WTC11 (cell line): ENCODE data around the gene XDH.

Experiments used
- MXD4 ChIP-seq: fragments of 250-450 bp; sonication (Bioruptor Pico); IDR thresholded peaks from 2 replicates; pipeline ENCODE4 v1.8.0; 2021; ENCODE audit warnings: mild to moderate bottlenecking, moderate library complexity, borderline replicate concordance
- PRRX2 ChIP-seq: fragments of 250-450 bp; sonication (Bioruptor Pico); IDR thresholded peaks from 2 replicates; pipeline ENCODE4 v1.8.0; 2021; ENCODE audit warnings: mild to moderate bottlenecking
- SMAD3 ChIP-seq: sonication (generic); formaldehyde crosslinking; IDR thresholded peaks from 2 replicates; pipeline ENCODE4 v1.8.0; 2022; ENCODE audit warnings: missing genetic modification reagents, mild to moderate bottlenecking, borderline replicate concordance
- ZBTB21 ChIP-seq: sonication (generic); formaldehyde crosslinking; IDR thresholded peaks from 2 replicates; pipeline ENCODE4 v1.8.1; 2023; ENCODE audit warnings: mild to moderate bottlenecking, missing genetic modification reagents, borderline replicate concordance
- ZNF317 ChIP-seq: sonication (generic); formaldehyde crosslinking; IDR thresholded peaks from 2 replicates; pipeline ENCODE4 v1.8.1; 2023; ENCODE audit warnings: low read depth, mild to moderate bottlenecking, moderate library complexity, missing genetic modification reagents, borderline replicate concordance
- TF ChIP-seq, protein P1 (sequence below): fragments of 200-600 bp; IDR thresholded peaks from 2 replicates; pipeline ENCODE4 v1.8.0; 2022; ENCODE audit warnings: antibody characterized with exemption
- TF ChIP-seq, protein P2 (sequence below): sonication (generic); formaldehyde crosslinking; IDR thresholded peaks from 2 replicates; pipeline ENCODE4 v1.8.0; 2022; ENCODE audit warnings: mild to moderate bottlenecking, missing genetic modification reagents
- TF ChIP-seq, protein P3 (sequence below): sonication (generic); formaldehyde crosslinking; IDR thresholded peaks from 2 replicates; pipeline ENCODE4 v1.8.1; 2023; ENCODE audit warnings: mild to moderate bottlenecking, moderate library complexity, missing genetic modification reagents
- TF ChIP-seq, protein P4 (sequence below): fragments of 250-450 bp; sonication (Bioruptor Pico); IDR thresholded peaks from 2 replicates; pipeline ENCODE4 v1.9.0; 2021; ENCODE audit warnings: mild to moderate bottlenecking

DNA sequence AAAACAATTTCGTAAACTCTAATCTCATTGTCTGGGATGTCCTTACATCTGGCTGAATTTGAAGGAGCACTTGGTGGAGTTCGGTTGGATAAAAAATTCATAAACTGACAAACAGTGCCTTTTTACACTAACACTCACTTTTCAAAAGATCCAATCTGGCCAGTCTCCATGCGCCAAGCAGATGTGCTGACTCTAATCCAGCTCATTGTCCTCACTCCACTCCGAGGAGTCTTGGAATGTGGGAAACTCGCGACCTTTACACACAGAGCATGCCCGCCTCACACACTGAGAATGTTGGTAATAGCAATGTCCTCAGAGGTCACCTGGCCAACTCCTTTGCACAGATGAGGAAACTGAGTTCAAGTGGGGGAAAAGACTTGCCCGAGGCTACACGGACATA, 66.8 kb downstream of the XDH start:
- TF ChIP-seq, protein P1, sequence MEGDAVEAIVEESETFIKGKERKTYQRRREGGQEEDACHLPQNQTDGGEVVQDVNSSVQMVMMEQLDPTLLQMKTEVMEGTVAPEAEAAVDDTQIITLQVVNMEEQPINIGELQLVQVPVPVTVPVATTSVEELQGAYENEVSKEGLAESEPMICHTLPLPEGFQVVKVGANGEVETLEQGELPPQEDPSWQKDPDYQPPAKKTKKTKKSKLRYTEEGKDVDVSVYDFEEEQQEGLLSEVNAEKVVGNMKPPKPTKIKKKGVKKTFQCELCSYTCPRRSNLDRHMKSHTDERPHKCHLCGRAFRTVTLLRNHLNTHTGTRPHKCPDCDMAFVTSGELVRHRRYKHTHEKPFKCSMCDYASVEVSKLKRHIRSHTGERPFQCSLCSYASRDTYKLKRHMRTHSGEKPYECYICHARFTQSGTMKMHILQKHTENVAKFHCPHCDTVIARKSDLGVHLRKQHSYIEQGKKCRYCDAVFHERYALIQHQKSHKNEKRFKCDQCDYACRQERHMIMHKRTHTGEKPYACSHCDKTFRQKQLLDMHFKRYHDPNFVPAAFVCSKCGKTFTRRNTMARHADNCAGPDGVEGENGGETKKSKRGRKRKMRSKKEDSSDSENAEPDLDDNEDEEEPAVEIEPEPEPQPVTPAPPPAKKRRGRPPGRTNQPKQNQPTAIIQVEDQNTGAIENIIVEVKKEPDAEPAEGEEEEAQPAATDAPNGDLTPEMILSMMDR: no peak
- TF ChIP-seq, protein P2, sequence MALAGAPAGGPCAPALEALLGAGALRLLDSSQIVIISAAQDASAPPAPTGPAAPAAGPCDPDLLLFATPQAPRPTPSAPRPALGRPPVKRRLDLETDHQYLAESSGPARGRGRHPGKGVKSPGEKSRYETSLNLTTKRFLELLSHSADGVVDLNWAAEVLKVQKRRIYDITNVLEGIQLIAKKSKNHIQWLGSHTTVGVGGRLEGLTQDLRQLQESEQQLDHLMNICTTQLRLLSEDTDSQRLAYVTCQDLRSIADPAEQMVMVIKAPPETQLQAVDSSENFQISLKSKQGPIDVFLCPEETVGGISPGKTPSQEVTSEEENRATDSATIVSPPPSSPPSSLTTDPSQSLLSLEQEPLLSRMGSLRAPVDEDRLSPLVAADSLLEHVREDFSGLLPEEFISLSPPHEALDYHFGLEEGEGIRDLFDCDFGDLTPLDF (CRISPR knock-in tag): no peak
- no peak for TF ChIP-seq SMAD3
- no peak for TF ChIP-seq ZBTB21 (CRISPR knock-in tag)
- TF ChIP-seq PRRX2 (CRISPR knock-in tag): no peak
- no peak for TF ChIP-seq ZNF317
- TF ChIP-seq MXD4 (CRISPR knock-in tag): no peak
- TF ChIP-seq, protein P3, sequence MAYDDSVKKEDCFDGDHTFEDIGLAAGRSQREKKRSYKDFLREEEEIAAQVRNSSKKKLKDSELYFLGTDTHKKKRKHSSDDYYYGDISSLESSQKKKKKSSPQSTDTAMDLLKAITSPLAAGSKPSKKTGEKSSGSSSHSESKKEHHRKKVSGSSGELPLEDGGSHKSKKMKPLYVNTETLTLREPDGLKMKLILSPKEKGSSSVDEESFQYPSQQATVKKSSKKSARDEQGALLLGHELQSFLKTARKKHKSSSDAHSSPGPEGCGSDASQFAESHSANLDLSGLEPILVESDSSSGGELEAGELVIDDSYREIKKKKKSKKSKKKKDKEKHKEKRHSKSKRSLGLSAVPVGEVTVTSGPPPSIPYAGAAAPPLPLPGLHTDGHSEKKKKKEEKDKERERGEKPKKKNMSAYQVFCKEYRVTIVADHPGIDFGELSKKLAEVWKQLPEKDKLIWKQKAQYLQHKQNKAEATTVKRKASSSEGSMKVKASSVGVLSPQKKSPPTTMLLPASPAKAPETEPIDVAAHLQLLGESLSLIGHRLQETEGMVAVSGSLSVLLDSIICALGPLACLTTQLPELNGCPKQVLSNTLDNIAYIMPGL: no peak
- TF ChIP-seq, protein P4, sequence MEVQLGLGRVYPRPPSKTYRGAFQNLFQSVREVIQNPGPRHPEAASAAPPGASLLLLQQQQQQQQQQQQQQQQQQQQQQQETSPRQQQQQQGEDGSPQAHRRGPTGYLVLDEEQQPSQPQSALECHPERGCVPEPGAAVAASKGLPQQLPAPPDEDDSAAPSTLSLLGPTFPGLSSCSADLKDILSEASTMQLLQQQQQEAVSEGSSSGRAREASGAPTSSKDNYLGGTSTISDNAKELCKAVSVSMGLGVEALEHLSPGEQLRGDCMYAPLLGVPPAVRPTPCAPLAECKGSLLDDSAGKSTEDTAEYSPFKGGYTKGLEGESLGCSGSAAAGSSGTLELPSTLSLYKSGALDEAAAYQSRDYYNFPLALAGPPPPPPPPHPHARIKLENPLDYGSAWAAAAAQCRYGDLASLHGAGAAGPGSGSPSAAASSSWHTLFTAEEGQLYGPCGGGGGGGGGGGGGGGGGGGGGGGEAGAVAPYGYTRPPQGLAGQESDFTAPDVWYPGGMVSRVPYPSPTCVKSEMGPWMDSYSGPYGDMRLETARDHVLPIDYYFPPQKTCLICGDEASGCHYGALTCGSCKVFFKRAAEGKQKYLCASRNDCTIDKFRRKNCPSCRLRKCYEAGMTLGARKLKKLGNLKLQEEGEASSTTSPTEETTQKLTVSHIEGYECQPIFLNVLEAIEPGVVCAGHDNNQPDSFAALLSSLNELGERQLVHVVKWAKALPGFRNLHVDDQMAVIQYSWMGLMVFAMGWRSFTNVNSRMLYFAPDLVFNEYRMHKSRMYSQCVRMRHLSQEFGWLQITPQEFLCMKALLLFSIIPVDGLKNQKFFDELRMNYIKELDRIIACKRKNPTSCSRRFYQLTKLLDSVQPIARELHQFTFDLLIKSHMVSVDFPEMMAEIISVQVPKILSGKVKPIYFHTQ (CRISPR knock-in tag): no peak
